Measurements from ENCODE around the gene IL17RE.

- TF ChIP-seq NR3C1 (CRISPR knock-in tag; IDR thresholded peaks at IDR 0.05) (no peak), RFX5 (IDR thresholded peaks at IDR 0.05; ENCODE audit: low read depth, low read length) (no peak), CREB3 (CRISPR knock-in tag; IDR thresholded peaks at IDR 0.05) (no peak)
These were observed 35.0 kb downstream of the IL17RE start for GRCh38 chr3:9937486-9938238.

Data from HepG2 (cell line).